Measurements from ENCODE around the gene GPR143.
"Not testable (repeated sequence)": the region's sequence is repeated elsewhere in the genome, so short reads cannot be mapped to it uniquely, and the experiment has no call there.

Gene GPR143

GRCh38 chrX:9785944-9786797 lies 20.5 kb upstream of the GPR143 start, which contains the start of gene SHROOM2:
SHROOM2 (plus strand) TSS chrX:9786429; CDS start chrX:9786546, 117 bp downstream.
- Mint-ChIP-seq H3K9me3 (no peaks in the 10 kb centered on the region), H3K36me3 (ENCODE audit: low read depth) (no peaks in the 10 kb centered on the region), H3K27me3 (peaks cover 70% of the 10 kb centered on the region), H3K4me3 (peak within 1 kb of the TSS; percentile 59), H3K27ac (no peak within 1 kb of the TSS), H3K4me1 (ENCODE audit: low read depth) (no peaks in the 10 kb centered on the region)
- intact Hi-C loops (cut with micrococcal nuclease) = no loop called here

- H3K27ac Mint-ChIP-seq = no peak overlapping the region
- peaks cover 71% of the 10 kb centered on the region for H3K27me3 Mint-ChIP-seq
- no peaks in the 10 kb centered on the region for H3K9me3 Mint-ChIP-seq
- no peaks in the 10 kb centered on the region for H3K4me1 Mint-ChIP-seq (ENCODE audit: low read depth)
- intact Hi-C loops (cut with micrococcal nuclease) = no loop called here
- no peak overlapping the region for H3K4me3 Mint-ChIP-seq
- H3K36me3 Mint-ChIP-seq (ENCODE audit: low read depth) = no peaks in the 10 kb centered on the region
Observed at GRCh38 chrX:9785254-9785943, 19.8 kb upstream of the GPR143 start.

- H3K27ac Mint-ChIP-seq = no peak overlapping the region
- H3K36me3 Mint-ChIP-seq (ENCODE audit: low read depth) = no peaks in the 10 kb centered on the region
- H3K27me3 Mint-ChIP-seq = peaks cover 69% of the 10 kb centered on the region
- H3K4me1 Mint-ChIP-seq (ENCODE audit: low read depth) = no peaks in the 10 kb centered on the region
- intact Hi-C loops (cut with micrococcal nuclease) = no loop called here
- H3K4me3 Mint-ChIP-seq = no peak overlapping the region
- no peaks in the 10 kb centered on the region for H3K9me3 Mint-ChIP-seq
Observed at GRCh38 chrX:9784332-9784731, 18.7 kb upstream of the GPR143 start.

- Mint-ChIP-seq H3K4me3 (no peak overlapping the region), H3K9me3 (no peaks in the 10 kb centered on the region), H3K4me1 (ENCODE audit: low read depth) (no peaks in the 10 kb centered on the region), H3K27ac (no peak overlapping the region), H3K27me3 (peaks cover 70% of the 10 kb centered on the region), H3K36me3 (ENCODE audit: low read depth) (no peaks in the 10 kb centered on the region)
- intact Hi-C loops (cut with micrococcal nuclease) = no loop called here
Observed at GRCh38 chrX:9781941-9782340, 16.3 kb upstream of the GPR143 start.

GRCh38 chrX:9775930-9776329 lies 10.3 kb upstream of the GPR143 start:
- no peaks in the 10 kb centered on the region for H3K36me3 Mint-ChIP-seq (ENCODE audit: low read depth)
- no peak overlapping the region for H3K27ac Mint-ChIP-seq
- no peak overlapping the region for H3K4me3 Mint-ChIP-seq
- intact Hi-C loops (cut with micrococcal nuclease) = no loop called here
- no peaks in the 10 kb centered on the region for H3K4me1 Mint-ChIP-seq (ENCODE audit: low read depth)
- peaks cover 80% of the 10 kb centered on the region for H3K27me3 Mint-ChIP-seq
- no peaks in the 10 kb centered on the region for H3K9me3 Mint-ChIP-seq

GRCh38 chrX:9772943-9773342 lies 7.3 kb upstream of the GPR143 start:
- Mint-ChIP-seq H3K4me3 (no peak overlapping the region), H3K36me3 (ENCODE audit: low read depth) (no peaks in the 10 kb centered on the region), H3K27me3 (peaks cover 70% of the 10 kb centered on the region), H3K27ac (no peak overlapping the region), H3K9me3 (no peaks in the 10 kb centered on the region), H3K4me1 (ENCODE audit: low read depth) (peaks cover 8% of the 10 kb centered on the region)
- intact Hi-C loops (cut with micrococcal nuclease) = no loop called here

GRCh38 chrX:9770319-9770718 lies 4.7 kb upstream of the GPR143 start:
- Mint-ChIP-seq H3K9me3 (no peaks in the 10 kb centered on the region), H3K4me3 (no peak overlapping the region), H3K36me3 (ENCODE audit: low read depth) (no peaks in the 10 kb centered on the region), H3K4me1 (ENCODE audit: low read depth) (peaks cover 8% of the 10 kb centered on the region), H3K27ac (no peak overlapping the region), H3K27me3 (peaks cover 66% of the 10 kb centered on the region)
- intact Hi-C loops (cut with micrococcal nuclease) = no loop called here

GRCh38 chrX:9768321-9768839 lies 2.7 kb upstream of the GPR143 start:
- H3K36me3 Mint-ChIP-seq (ENCODE audit: low read depth); H3K4me1 Mint-ChIP-seq (ENCODE audit: low read depth); intact Hi-C loops (cut with micrococcal nuclease); H3K9me3 Mint-ChIP-seq; H3K4me3 Mint-ChIP-seq; H3K27ac Mint-ChIP-seq: not testable (repeated sequence)
- H3K27me3 Mint-ChIP-seq = peaks cover 60% of the 10 kb centered on the region

- H3K4me3 Mint-ChIP-seq = no peak overlapping the region
- no peak overlapping the region for H3K27ac Mint-ChIP-seq
- no peaks in the 10 kb centered on the region for H3K9me3 Mint-ChIP-seq
- intact Hi-C loops (cut with micrococcal nuclease) = no loop called here
- no peaks in the 10 kb centered on the region for H3K36me3 Mint-ChIP-seq (ENCODE audit: low read depth)
- peaks cover 8% of the 10 kb centered on the region for H3K4me1 Mint-ChIP-seq (ENCODE audit: low read depth)
- peaks cover 66% of the 10 kb centered on the region for H3K27me3 Mint-ChIP-seq
Observed at GRCh38 chrX:9767375-9767774, 1.7 kb upstream of the GPR143 start.

- intact Hi-C loops (cut with micrococcal nuclease) = no loop called here
Observed at GRCh38 chrX:9765072-9765736, 443 bp downstream of the GPR143 start.

GRCh38 chrX:9759337-9759736 lies 6.3 kb downstream of the GPR143 start:
- H3K36me3 Mint-ChIP-seq (ENCODE audit: low read depth) = no peaks in the 10 kb centered on the region
- H3K27ac Mint-ChIP-seq = no peak overlapping the region
- no peaks in the 10 kb centered on the region for H3K4me1 Mint-ChIP-seq (ENCODE audit: low read depth)
- H3K4me3 Mint-ChIP-seq = no peak overlapping the region
- peaks cover 52% of the 10 kb centered on the region for H3K27me3 Mint-ChIP-seq
- no peaks in the 10 kb centered on the region for H3K9me3 Mint-ChIP-seq
- intact Hi-C loops (cut with micrococcal nuclease) = no loop called here

More at GRCh38 chrX:9765072-9765736, 443 bp downstream of the GPR143 start:
- Mint-ChIP-seq H3K27me3 (peaks cover 70% of the 10 kb centered on the region), H3K4me1 (ENCODE audit: low read depth) (peaks cover 2% of the 10 kb centered on the region), H3K4me3 (peak overlapping the region; percentile 17), H3K9me3 (no peaks in the 10 kb centered on the region), H3K27ac (no peak overlapping the region), H3K36me3 (ENCODE audit: low read depth) (no peaks in the 10 kb centered on the region)

GRCh38 chrX:9758021-9758638 lies 7.5 kb downstream of the GPR143 start:
- Mint-ChIP-seq H3K4me1 (ENCODE audit: low read depth) (no peaks in the 10 kb centered on the region), H3K9me3 (no peaks in the 10 kb centered on the region), H3K4me3 (no peak overlapping the region), H3K36me3 (ENCODE audit: low read depth) (no peaks in the 10 kb centered on the region), H3K27ac (no peak overlapping the region), H3K27me3 (peaks cover 58% of the 10 kb centered on the region)
- intact Hi-C loops (cut with micrococcal nuclease) = no loop called here

- peaks cover 55% of the 10 kb centered on the region for H3K27me3 Mint-ChIP-seq
- no peak overlapping the region for H3K4me3 Mint-ChIP-seq
- no peaks in the 10 kb centered on the region for H3K36me3 Mint-ChIP-seq (ENCODE audit: low read depth)
- no peaks in the 10 kb centered on the region for H3K9me3 Mint-ChIP-seq
- intact Hi-C loops (cut with micrococcal nuclease) = no loop called here
- no peaks in the 10 kb centered on the region for H3K4me1 Mint-ChIP-seq (ENCODE audit: low read depth)
- H3K27ac Mint-ChIP-seq = no peak overlapping the region
Observed at GRCh38 chrX:9757366-9757765, 8.3 kb downstream of the GPR143 start.

All from dendritic cell treated with granulocyte-macrophage colony-stimulating factor and Interleukin-4, amounts not matched to agents 40 ng/mL and 50 ng/mL, for 4 days (primary cell).